ENCODE measurements around the gene TSEN54. TPM values are rescaled to one million over a fixed set of nuclear protein-coding genes. Genes with fewer than 3 reads are reported as not detected.

The TSEN54 gene
- total RNA-seq, 1 experiment from 2014 or later: 78.7 TPM

- H3K36me3 ChIP-seq (ENCODE audit: control insufficient read depth, insufficient read depth, low read length): no peaks in the 10 kb centered on the region
- TF ChIP-seq, protein P1, sequence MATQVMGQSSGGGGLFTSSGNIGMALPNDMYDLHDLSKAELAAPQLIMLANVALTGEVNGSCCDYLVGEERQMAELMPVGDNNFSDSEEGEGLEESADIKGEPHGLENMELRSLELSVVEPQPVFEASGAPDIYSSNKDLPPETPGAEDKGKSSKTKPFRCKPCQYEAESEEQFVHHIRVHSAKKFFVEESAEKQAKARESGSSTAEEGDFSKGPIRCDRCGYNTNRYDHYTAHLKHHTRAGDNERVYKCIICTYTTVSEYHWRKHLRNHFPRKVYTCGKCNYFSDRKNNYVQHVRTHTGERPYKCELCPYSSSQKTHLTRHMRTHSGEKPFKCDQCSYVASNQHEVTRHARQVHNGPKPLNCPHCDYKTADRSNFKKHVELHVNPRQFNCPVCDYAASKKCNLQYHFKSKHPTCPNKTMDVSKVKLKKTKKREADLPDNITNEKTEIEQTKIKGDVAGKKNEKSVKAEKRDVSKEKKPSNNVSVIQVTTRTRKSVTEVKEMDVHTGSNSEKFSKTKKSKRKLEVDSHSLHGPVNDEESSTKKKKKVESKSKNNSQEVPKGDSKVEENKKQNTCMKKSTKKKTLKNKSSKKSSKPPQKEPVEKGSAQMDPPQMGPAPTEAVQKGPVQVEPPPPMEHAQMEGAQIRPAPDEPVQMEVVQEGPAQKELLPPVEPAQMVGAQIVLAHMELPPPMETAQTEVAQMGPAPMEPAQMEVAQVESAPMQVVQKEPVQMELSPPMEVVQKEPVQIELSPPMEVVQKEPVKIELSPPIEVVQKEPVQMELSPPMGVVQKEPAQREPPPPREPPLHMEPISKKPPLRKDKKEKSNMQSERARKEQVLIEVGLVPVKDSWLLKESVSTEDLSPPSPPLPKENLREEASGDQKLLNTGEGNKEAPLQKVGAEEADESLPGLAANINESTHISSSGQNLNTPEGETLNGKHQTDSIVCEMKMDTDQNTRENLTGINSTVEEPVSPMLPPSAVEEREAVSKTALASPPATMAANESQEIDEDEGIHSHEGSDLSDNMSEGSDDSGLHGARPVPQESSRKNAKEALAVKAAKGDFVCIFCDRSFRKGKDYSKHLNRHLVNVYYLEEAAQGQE (IDR thresholded peaks at IDR 0.05; ENCODE audit: insufficient read depth in 1 of 2, low read depth in 2 of 2, low read length in 1 of 2): no peak
- TF ChIP-seq, protein P2, sequence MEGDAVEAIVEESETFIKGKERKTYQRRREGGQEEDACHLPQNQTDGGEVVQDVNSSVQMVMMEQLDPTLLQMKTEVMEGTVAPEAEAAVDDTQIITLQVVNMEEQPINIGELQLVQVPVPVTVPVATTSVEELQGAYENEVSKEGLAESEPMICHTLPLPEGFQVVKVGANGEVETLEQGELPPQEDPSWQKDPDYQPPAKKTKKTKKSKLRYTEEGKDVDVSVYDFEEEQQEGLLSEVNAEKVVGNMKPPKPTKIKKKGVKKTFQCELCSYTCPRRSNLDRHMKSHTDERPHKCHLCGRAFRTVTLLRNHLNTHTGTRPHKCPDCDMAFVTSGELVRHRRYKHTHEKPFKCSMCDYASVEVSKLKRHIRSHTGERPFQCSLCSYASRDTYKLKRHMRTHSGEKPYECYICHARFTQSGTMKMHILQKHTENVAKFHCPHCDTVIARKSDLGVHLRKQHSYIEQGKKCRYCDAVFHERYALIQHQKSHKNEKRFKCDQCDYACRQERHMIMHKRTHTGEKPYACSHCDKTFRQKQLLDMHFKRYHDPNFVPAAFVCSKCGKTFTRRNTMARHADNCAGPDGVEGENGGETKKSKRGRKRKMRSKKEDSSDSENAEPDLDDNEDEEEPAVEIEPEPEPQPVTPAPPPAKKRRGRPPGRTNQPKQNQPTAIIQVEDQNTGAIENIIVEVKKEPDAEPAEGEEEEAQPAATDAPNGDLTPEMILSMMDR (IDR thresholded peaks at IDR 0.05): no peak
- TF ChIP-seq POLR2AphosphoS5 (IDR thresholded peaks at IDR 0.05; ENCODE audit: low read depth, low read length): no peak
- TF ChIP-seq SIN3A (IDR thresholded peaks at IDR 0.05; ENCODE audit: borderline replicate concordance, insufficient read depth, low read depth, low read length): no peak
- no peak for TF ChIP-seq TCF7L2 (IDR thresholded peaks at IDR 0.05; ENCODE audit: low read depth, low read length)
- intact Hi-C loops (cut with micrococcal nuclease; ENCODE audit: unreplicated experiment) (no loop called here), in situ Hi-C loops (cut with HindIII; ENCODE audit: low pct_unique_long_range_greater_than_20kb, low sequenced_read_pairs) (no loop called here)
- H3K27me3 ChIP-seq (ENCODE audit: control insufficient read depth, insufficient read depth, low read length): no peaks in the 10 kb centered on the region
- POLR2A ChIA-PET: no interaction called here
- no peak overlapping the region for H3K27ac ChIP-seq (ENCODE audit: low read length)
- no peak overlapping the region for H3K4me3 ChIP-seq (ENCODE audit: low read depth in 2 of 2, low read length in 2 of 2)
- BruUV-seq (replicated peaks): no TSS peak
- DNase-seq (ENCODE audit: low read depth, low spot score): no peak
- H3K4me1 ChIP-seq (ENCODE audit: control insufficient read depth, insufficient read depth, low read length): peaks cover 23% of the 10 kb centered on the region
- CTCF ChIA-PET: interaction anchor here (0.5 to 1.5 kb wide), 3 partner anchors 25 to 636 kb away, joined by 3 to 8 read pairs (median 4); partner anchors contain the start of gene SMIM5
- no peaks in the 10 kb centered on the region for H3K9me3 ChIP-seq (ENCODE audit: control insufficient read depth, insufficient read depth, low read depth, low read length)
- ATAC-seq: no peak
Observed at GRCh38 chr17:75550139-75550465, 33.8 kb downstream of the TSEN54 start.

DNA sequence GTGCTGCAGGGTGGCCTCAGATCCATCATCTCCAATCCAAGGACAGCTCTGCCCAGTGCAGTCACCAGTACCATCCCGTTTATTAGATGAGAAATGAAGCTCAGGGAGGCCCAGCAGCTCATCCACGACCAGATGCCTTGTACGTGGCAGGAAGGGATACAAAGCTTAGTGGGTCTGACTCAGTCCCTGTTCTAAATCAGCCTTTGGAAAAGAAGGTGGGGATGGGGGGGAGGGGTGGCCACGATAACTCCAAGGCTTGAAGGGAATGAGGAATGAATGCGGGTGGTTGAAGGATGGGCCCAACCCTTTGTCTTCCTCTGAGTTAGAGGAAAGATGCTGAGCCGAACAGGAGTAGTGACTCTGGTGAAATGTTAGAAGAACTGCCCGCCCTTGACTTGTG lies 34.9 kb downstream of the TSEN54 start:
- no peak for DNase-seq (ENCODE audit: low read depth, low spot score)

More for the DNA sequence above, 34.9 kb downstream of the TSEN54 start:
- ATAC-seq: no peak
- H3K27me3 ChIP-seq (ENCODE audit: control insufficient read depth, insufficient read depth, low read length): no peaks in the 10 kb centered on the region
- ChIA-PET CTCF (interaction anchor here (0.7 kb wide), 1 partner anchor 109 kb away, joined by 4 read pairs; no protein-coding TSS in a partner anchor), POLR2A (no interaction called here)
- BruUV-seq (replicated peaks): no TSS peak
- intact Hi-C loops (cut with micrococcal nuclease; ENCODE audit: unreplicated experiment): no loop called here
- no peaks in the 10 kb centered on the region for H3K9me3 ChIP-seq (ENCODE audit: control insufficient read depth, insufficient read depth, low read depth, low read length)
- H3K36me3 ChIP-seq (ENCODE audit: control insufficient read depth, insufficient read depth, low read length): no peaks in the 10 kb centered on the region
- TF ChIP-seq, protein P1 (IDR thresholded peaks at IDR 0.05; ENCODE audit: insufficient read depth in 1 of 2, low read depth in 2 of 2, low read length in 1 of 2): no peak
- TF ChIP-seq, protein P2 (IDR thresholded peaks at IDR 0.05): no peak
- TF ChIP-seq TCF7L2 (IDR thresholded peaks at IDR 0.05; ENCODE audit: low read depth, low read length): no peak
- no peak for TF ChIP-seq POLR2AphosphoS5 (IDR thresholded peaks at IDR 0.05; ENCODE audit: low read depth, low read length)
- TF ChIP-seq SIN3A (IDR thresholded peaks at IDR 0.05; ENCODE audit: borderline replicate concordance, insufficient read depth, low read depth, low read length): no peak
- peak overlapping the region; percentile 40; the same call in 1 of the 2 replicates for H3K27ac ChIP-seq (ENCODE audit: low read length)
- H3K4me3 ChIP-seq (ENCODE audit: low read depth in 2 of 2, low read length in 2 of 2): no peak overlapping the region
- peaks cover 31% of the 10 kb centered on the region for H3K4me1 ChIP-seq (ENCODE audit: control insufficient read depth, insufficient read depth, low read length)
- in situ Hi-C loops (cut with HindIII; ENCODE audit: low pct_unique_long_range_greater_than_20kb, low sequenced_read_pairs): no loop called here

Measured in Panc1 (cell line).